ENCODE measurements around the gene CYTH1.

CYTH1 gene

GRCh38 chr17:78624324-78625151, 157.5 kb downstream of the CYTH1 start:
- no peak for DNase-seq (ENCODE audit: low read depth in 4 of 4, low spot score in 1 of 4)
